ENCODE measurements around the gene PRKAR1B. TPM values are rescaled to one million over a fixed set of nuclear protein-coding genes. Genes with fewer than 3 reads are reported as not detected.
"Not testable (repeated sequence)": the region's sequence is repeated elsewhere in the genome, so short reads cannot be mapped to it uniquely, and the experiment has no call there.

Gene PRKAR1B
- total RNA-seq, 1 experiment from 2014 or later: 43.3 TPM

DNA sequence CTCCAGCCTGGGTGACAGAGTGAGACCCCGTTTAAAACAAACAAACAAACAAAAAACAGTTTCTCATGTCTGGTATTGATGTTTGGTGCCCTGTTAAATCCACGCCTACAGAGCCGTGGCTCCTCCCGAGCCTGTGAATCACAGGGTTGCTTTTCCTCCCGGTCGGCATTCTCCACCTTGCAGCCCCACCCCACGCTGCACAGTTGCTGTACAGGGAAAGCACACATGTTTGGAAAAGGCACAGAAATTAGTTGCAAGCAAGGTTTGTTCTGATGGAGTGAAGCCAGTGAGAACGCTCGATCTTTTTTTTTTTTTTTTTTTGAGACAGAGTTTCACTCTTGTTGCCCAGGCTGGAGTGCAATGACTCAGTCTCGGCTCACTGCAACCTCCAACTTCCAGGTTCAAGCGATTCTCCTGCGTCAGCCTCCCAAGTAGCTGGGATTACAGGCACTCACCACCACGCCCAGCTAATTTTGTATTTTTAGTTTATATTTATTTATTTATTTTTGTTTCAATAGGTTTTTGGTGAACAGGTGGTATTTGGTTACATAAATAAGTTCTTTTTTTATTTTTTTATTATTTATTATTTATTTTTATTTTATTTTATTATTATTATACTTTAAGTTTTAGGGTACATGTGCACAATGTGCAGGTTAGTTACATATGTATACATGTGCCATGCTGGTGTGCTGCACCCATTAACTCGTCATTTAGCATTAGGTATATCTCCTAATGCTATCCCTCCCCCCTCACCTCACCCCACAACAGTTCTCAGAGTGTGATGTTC, 16.5 kb upstream of the PRKAR1B start:
- H3K4me1 ChIP-seq (ENCODE audit: insufficient read depth, low read length); H3K23me2 ChIP-seq (ENCODE audit: insufficient read length, low read depth, low read length, poor library complexity, severe bottlenecking); H3K18ac ChIP-seq (ENCODE audit: insufficient read length, low read depth, low read length); H2BK12ac ChIP-seq (ENCODE audit: insufficient read length, low read depth, low read length); H4K91ac ChIP-seq (ENCODE audit: insufficient read length, low read depth, low read length); H3K23ac ChIP-seq (ENCODE audit: insufficient read length, low read depth, low read length); H2BK20ac ChIP-seq (ENCODE audit: low read depth, low read length, poor library complexity, severe bottlenecking); H4K5ac ChIP-seq (ENCODE audit: insufficient read length, low read depth, low read length); H3K79me1 ChIP-seq (ENCODE audit: insufficient read depth, low read depth, low read length, poor library complexity, severe bottlenecking); H3T11ph ChIP-seq (ENCODE audit: low read length); H2BK5ac ChIP-seq (ENCODE audit: insufficient read length, low read length); H3K4me3 Mint-ChIP-seq; H2BK15ac ChIP-seq (ENCODE audit: low read depth, low read length); H4K20me1 ChIP-seq (ENCODE audit: control insufficient read depth, insufficient read depth, insufficient read length); H3K56ac ChIP-seq (ENCODE audit: insufficient read length, low read depth, low read length); H3K14ac ChIP-seq (ENCODE audit: insufficient read depth, low read length); H3K27ac Mint-ChIP-seq; H3K79me2 ChIP-seq (ENCODE audit: insufficient read depth, low read length); DNase-seq; H3K4ac ChIP-seq (ENCODE audit: low read depth, low read length); H3K27ac ChIP-seq (ENCODE audit: insufficient read length, low read depth, low read length); H2AFZ ChIP-seq (ENCODE audit: low read length); H3K4me1 Mint-ChIP-seq; H3K9me3 ChIP-seq (ENCODE audit: control insufficient read depth, low read depth, low read length); H4K8ac ChIP-seq (replicated peaks; ENCODE audit: insufficient read length, low read depth, low read length); H2AK5ac ChIP-seq (ENCODE audit: insufficient read length, low read length); H2BK120ac ChIP-seq (ENCODE audit: low read depth, low read length, poor library complexity, severe bottlenecking); H3K27me3 Mint-ChIP-seq (ENCODE audit: low read depth); H3K9me3 Mint-ChIP-seq; H3K9ac ChIP-seq (ENCODE audit: extremely low read depth, insufficient read length, low read length); H3K4me2 ChIP-seq (ENCODE audit: insufficient read depth, insufficient read length, low read length); H3K27me3 ChIP-seq (ENCODE audit: insufficient read depth, low read length): not testable (repeated sequence)
- peaks cover 29 to 53% (median 38%) of the 10 kb centered on the region in 3 experiments for H3K36me3 Mint-ChIP-seq (ENCODE audit: insufficient read depth in 1 of 3, low read depth in 3 of 3)
- WGBS (ENCODE audit: extremely low coverage, insufficient read length, low lambda C conversion rate): no CpG with 5 or more reads among the region's 14 CpGs
